ENCODE results near the gene SGO2. TPM values are rescaled to one million over a fixed set of nuclear protein-coding genes. Genes with fewer than 3 reads are reported as not detected.
A peak's percentile ranks its signal among the peaks of the same experiment; 100 is the strongest.

Gene SGO2
- total and polyA plus RNA-seq, 2 donors (not counting 3 experiments of a cell fraction or from before 2014, with no cell fraction given): 1.7 to 20.5 TPM

- FAIRE-seq (peak; percentile 85), DNase-seq (ENCODE audit: low read depth, low spot score) (peak; percentile 86)
- peaks cover 7% of the 10 kb centered on the region for H3K4me1 ChIP-seq (ENCODE audit: control insufficient read depth, extremely low read depth, insufficient read depth, low read length)
- peak within 1 kb of the TSS; percentile 72 for H3K9ac ChIP-seq (replicated peaks; ENCODE audit: extremely low read depth, insufficient read depth, low read length)
- H3K9me3 ChIP-seq (replicated peaks; ENCODE audit: control insufficient read depth, insufficient read depth, low read length): no peaks in the 10 kb centered on the region
- no peaks in the 10 kb centered on the region for H3K9me1 ChIP-seq (replicated peaks; ENCODE audit: control insufficient read depth, extremely low read depth, insufficient read depth, low read length)
- ChIA-PET POLR2A (interaction anchor here (1.1 kb wide), 1 partner anchor 16 kb away, joined by 3 read pairs; the partner anchor contains the start of gene SGO2), CTCF (interaction anchor here (0.5 to 1.8 kb wide), 17 partner anchors 11 to 536 kb away, joined by 3 to 12 read pairs (median 5); no protein-coding TSS in a partner anchor)
- H3K36me3 ChIP-seq (ENCODE audit: control insufficient read depth in 2 of 2, extremely low read depth in 1 of 2, insufficient read depth in 2 of 2, low read length in 2 of 2): no peaks in the 10 kb centered on the region
- TF ChIP-seq GATA2 (IDR thresholded peaks at IDR 0.05; ENCODE audit: insufficient read depth, insufficient read length, low read depth, low read length) (no peak), JUN (IDR thresholded peaks at IDR 0.05; ENCODE audit: borderline replicate concordance, insufficient read depth, insufficient read length, low read depth) (no peak), POLR2AphosphoS5 (IDR thresholded peaks at IDR 0.05; ENCODE audit: insufficient read depth, low read depth, low read length) (peak; percentile 97), MYC (IDR thresholded peaks at IDR 0.05; ENCODE audit: low read depth, low read length) (no peak), FOS (IDR thresholded peaks at IDR 0.05; ENCODE audit: borderline replicate concordance, insufficient read depth, low read length) (peak; percentile 14), EZH2 (IDR thresholded peaks at IDR 0.05; ENCODE audit: borderline replicate concordance, low read depth, low read length, severe bottlenecking) (no peak), POLR2A (IDR thresholded peaks at IDR 0.05; ENCODE audit: low read depth, low read length) (peak; percentile 73)
- TF ChIP-seq, protein P1, sequence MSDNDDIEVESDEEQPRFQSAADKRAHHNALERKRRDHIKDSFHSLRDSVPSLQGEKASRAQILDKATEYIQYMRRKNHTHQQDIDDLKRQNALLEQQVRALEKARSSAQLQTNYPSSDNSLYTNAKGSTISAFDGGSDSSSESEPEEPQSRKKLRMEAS (IDR thresholded peaks at IDR 0.05; ENCODE audit: insufficient read depth, insufficient read length): no peak
- TF ChIP-seq, protein P2, sequence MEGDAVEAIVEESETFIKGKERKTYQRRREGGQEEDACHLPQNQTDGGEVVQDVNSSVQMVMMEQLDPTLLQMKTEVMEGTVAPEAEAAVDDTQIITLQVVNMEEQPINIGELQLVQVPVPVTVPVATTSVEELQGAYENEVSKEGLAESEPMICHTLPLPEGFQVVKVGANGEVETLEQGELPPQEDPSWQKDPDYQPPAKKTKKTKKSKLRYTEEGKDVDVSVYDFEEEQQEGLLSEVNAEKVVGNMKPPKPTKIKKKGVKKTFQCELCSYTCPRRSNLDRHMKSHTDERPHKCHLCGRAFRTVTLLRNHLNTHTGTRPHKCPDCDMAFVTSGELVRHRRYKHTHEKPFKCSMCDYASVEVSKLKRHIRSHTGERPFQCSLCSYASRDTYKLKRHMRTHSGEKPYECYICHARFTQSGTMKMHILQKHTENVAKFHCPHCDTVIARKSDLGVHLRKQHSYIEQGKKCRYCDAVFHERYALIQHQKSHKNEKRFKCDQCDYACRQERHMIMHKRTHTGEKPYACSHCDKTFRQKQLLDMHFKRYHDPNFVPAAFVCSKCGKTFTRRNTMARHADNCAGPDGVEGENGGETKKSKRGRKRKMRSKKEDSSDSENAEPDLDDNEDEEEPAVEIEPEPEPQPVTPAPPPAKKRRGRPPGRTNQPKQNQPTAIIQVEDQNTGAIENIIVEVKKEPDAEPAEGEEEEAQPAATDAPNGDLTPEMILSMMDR (IDR thresholded peaks at IDR 0.05; ENCODE audit: extremely low read depth in 1 of 2, insufficient read depth in 1 of 2, low read depth in 1 of 2, low read length in 2 of 2): peak; percentile 88 to 91
- no peaks in the 10 kb centered on the region for H3K79me2 ChIP-seq (ENCODE audit: control insufficient read depth, insufficient read depth, low read length)
- dilution Hi-C loops (cut with MboI; ENCODE audit: extremely low pct_ligation_motif_present, low sequenced_read_pairs) (no loop called here), intact Hi-C loops (cut with micrococcal nuclease) (loop anchor here (1.0 kb wide), 2 partner anchors 16 to 530 kb away; partner anchors contain the start of gene SGO2)
- peak within 1 kb of the TSS; percentile 97 for H2AFZ ChIP-seq (ENCODE audit: low read depth, low read length)
- H3K27ac ChIP-seq (ENCODE audit: insufficient read depth, low read depth, low read length): peak within 1 kb of the TSS; percentile 23
- H3K4me2 ChIP-seq (ENCODE audit: insufficient read depth, low read length): peak within 1 kb of the TSS; percentile 98
- no peaks in the 10 kb centered on the region for H4K20me1 ChIP-seq (replicated peaks; ENCODE audit: control insufficient read depth, extremely low read depth, insufficient read depth, low read length)
- H3K4me3 ChIP-seq (replicated peaks in 1 of 3; ENCODE audit: insufficient read depth in 1 of 3, low read depth in 1 of 3, low read length in 3 of 3): peak within 1 kb of the TSS; percentile 45 to 64 (median 62)
- TSS peak; percentile 77 for BruUV-seq (replicated peaks)
- peaks cover 21 to 36% of the 10 kb centered on the region in 2 experiments for H3K27me3 ChIP-seq (ENCODE audit: control insufficient read depth in 2 of 2, insufficient read depth in 2 of 2, low read length in 2 of 2)
These were observed 16.2 kb upstream of the SGO2 start, which contains the start of gene KCTD18 for GRCh38 chr2:200509612-200510433. TSS of gene KCTD18 (minus strand) at chr2:200510068. CDS start at chr2:200507016, 3,052 bp downstream.
